IMR-90 (cell line): ENCODE measurements around the gene KLHL29. TPM values are rescaled to one million over a fixed set of nuclear protein-coding genes. Genes with fewer than 3 reads are reported as not detected.

ENCODE experiments used
- ATAC-seq: fragments of 200-7000 bp; cut with Tn5 transposase; 2 replicates; pipeline ENCODE4 v1.9.1; 2020; ENCODE audit warnings: low read depth, mild to moderate bottlenecking, moderate library complexity
- BruUV-seq: library from RNA; stranded (reverse); fragments of 400-500 nt; replicated peaks from 2 replicates; lab custom pipeline; 2021; lab: Mats Ljungman, UMichigan
- CTCF ChIA-PET: fragments of 300-600 bp; formaldehyde crosslinking; extraction: SDS; loops from one replicate; lab custom pipeline; 2021; ENCODE audit warnings: antibody characterized with exemption; lab: Yijun Ruan, JAX
- POLR2A ChIA-PET: fragments of 300-600 bp; sonication (Branson Sonifier 250); formaldehyde crosslinking; loops from one replicate; lab custom pipeline; 2022; ENCODE audit warnings: antibody characterized with exemption; ENCODE audit not compliant: unreplicated experiment; lab: Charles Lee
- DNase-seq: peaks from one replicate; pipeline ENCODE4 v3.0.0; 2013
- H2AFZ ChIP-seq: replicated peaks from 2 replicates; pipeline ENCODE3; 2013; ENCODE audit warnings: low read length, mild to moderate bottlenecking; ENCODE audit not compliant: poor library complexity
- H2AK5ac ChIP-seq: 2 replicates; pipeline ENCODE4 v1.6.1; 2013; ENCODE audit warnings: low read depth, low read length, inconsistent platforms
- H2AK9ac ChIP-seq: replicated peaks from 2 replicates; pipeline ENCODE3; 2013; ENCODE audit warnings: mild to moderate bottlenecking, low read depth, low read length, moderate library complexity; ENCODE audit not compliant: poor library complexity
- H2BK120ac ChIP-seq: 2 replicates; pipeline ENCODE4 v1.6.1; 2013; ENCODE audit warnings: low read depth, low read length, inconsistent platforms
- H2BK15ac ChIP-seq: 3 replicates; pipeline ENCODE4 v1.6.1; 2013; ENCODE audit warnings: low read depth, low read length, inconsistent platforms
- H2BK20ac ChIP-seq: 2 replicates; pipeline ENCODE4 v1.6.1; 2013; ENCODE audit warnings: low read depth, mild to moderate bottlenecking, inconsistent platforms, low read length, moderate library complexity
- H2BK5ac ChIP-seq: 2 replicates; pipeline ENCODE4 v1.6.1; 2013; ENCODE audit warnings: mild to moderate bottlenecking, low read depth, low read length, inconsistent platforms; ENCODE audit not compliant: poor library complexity, severe bottlenecking
- H3K14ac ChIP-seq: replicated peaks from 2 replicates; pipeline ENCODE4 v1.6.1; 2013; ENCODE audit warnings: low read depth, low read length, inconsistent platforms
- H3K18ac ChIP-seq: 2 replicates; pipeline ENCODE4 v1.6.1; 2013; ENCODE audit warnings: low read depth, low read length, control low read depth
- H3K23ac ChIP-seq: 2 replicates; pipeline ENCODE4 v1.6.1; 2013; ENCODE audit warnings: low read depth, low read length, inconsistent platforms
- H3K27ac ChIP-seq: 2 replicates; pipeline ENCODE4 v1.5.1; 2013; ENCODE audit warnings: mild to moderate bottlenecking, control low read depth, low read length; ENCODE audit not compliant: insufficient read depth
- H3K27me3 ChIP-seq: 2 replicates; pipeline ENCODE4 v1.6.1; 2013; ENCODE audit warnings: low read length; ENCODE audit not compliant: control insufficient read depth, insufficient read depth
- H3K36me3 ChIP-seq: 2 replicates; pipeline ENCODE4 v1.6.1; 2013; ENCODE audit warnings: low read length, mixed read lengths; ENCODE audit not compliant: control insufficient read depth, insufficient read depth
- H3K4ac ChIP-seq: 2 replicates; pipeline ENCODE4 v1.6.1; 2013; ENCODE audit warnings: low read depth, low read length, inconsistent platforms
- H3K4me1 ChIP-seq: 2 replicates; pipeline ENCODE4 v1.6.1; 2013; ENCODE audit warnings: low read length, mixed read lengths; ENCODE audit not compliant: control insufficient read depth, insufficient read depth
- H3K4me2 ChIP-seq: 2 replicates; pipeline ENCODE4 v1.6.1; 2013; ENCODE audit warnings: low read depth, mild to moderate bottlenecking, control low read depth, low read length, moderate library complexity
- H3K4me3 ChIP-seq: 2 replicates; pipeline ENCODE4 v1.5.1; 2013; ENCODE audit warnings: low read depth, mild to moderate bottlenecking, control low read depth, low read length, moderate library complexity; ENCODE audit not compliant: insufficient read depth
- H3K56ac ChIP-seq: 2 replicates; pipeline ENCODE4 v1.6.1; 2013; ENCODE audit warnings: low read length, inconsistent platforms; ENCODE audit not compliant: insufficient read depth; ENCODE audit errors: extremely low read depth
- H3K79me1 ChIP-seq, 2 experiments: 2 replicates each; pipeline ENCODE4 v1.6.1; 2013; ENCODE audit warnings: low read length in 2 of 2, inconsistent platforms in 1 of 2, low read depth in 1 of 2
- H3K9ac ChIP-seq: 2 replicates; pipeline ENCODE4 v1.6.1; 2013; ENCODE audit warnings: low read depth, low read length, control low read depth
- H3K9me1 ChIP-seq: 2 replicates; pipeline ENCODE4 v1.6.1; 2013; ENCODE audit warnings: low read length, inconsistent platforms; ENCODE audit not compliant: insufficient read depth
- H3K9me3 ChIP-seq: 2 replicates; pipeline ENCODE4 v1.6.1; 2013; ENCODE audit warnings: low read length; ENCODE audit not compliant: control insufficient read depth, insufficient read depth
- H4K20me1 ChIP-seq: 2 replicates; pipeline ENCODE4 v1.6.1; 2013; ENCODE audit warnings: low read length, inconsistent platforms; ENCODE audit not compliant: insufficient read depth
- H4K5ac ChIP-seq: 2 replicates; pipeline ENCODE4 v1.6.1; 2013; ENCODE audit warnings: mild to moderate bottlenecking, low read depth, low read length, control low read depth
- H4K8ac ChIP-seq, 2 experiments: 2 replicates each; pipeline ENCODE4 v1.6.1; 2013; ENCODE audit warnings: low read depth in 2 of 2, low read length in 2 of 2, control low read depth in 1 of 2, inconsistent platforms in 1 of 2
- H4K91ac ChIP-seq: 2 replicates; pipeline ENCODE4 v1.6.1; 2013; ENCODE audit warnings: low read depth, low read length, inconsistent platforms; ENCODE audit not compliant: insufficient read depth
- BHLHE40 ChIP-seq: fragments of 150-350 bp; IDR thresholded peaks from 2 replicates; pipeline ENCODE4 v1.6.1; 2016; ENCODE audit warnings: mild to moderate bottlenecking, low read depth, low read length
- CEBPB ChIP-seq: IDR thresholded peaks from 2 replicates; pipeline ENCODE4 v1.6.1; 2012; ENCODE audit warnings: low read depth, low read length, improper control_type of control experiment
- CHD1 ChIP-seq: IDR thresholded peaks from 2 replicates; pipeline ENCODE4 v1.6.1; 2012; ENCODE audit warnings: low read depth, low read length, improper control_type of control experiment
- CTCF ChIP-seq: conservative IDR thresholded peaks from 2 replicates; pipeline ENCODE4 v1.5.1; 2012; ENCODE audit warnings: mild to moderate bottlenecking, low read depth, low read length, improper control_type of control experiment
- ELK1 ChIP-seq: fragments of 150-350 bp; IDR thresholded peaks from 2 replicates; pipeline ENCODE4 v1.6.1; 2016; ENCODE audit warnings: low read depth, mild to moderate bottlenecking, low read length, moderate library complexity, borderline replicate concordance
- FOS ChIP-seq: fragments of 150-350 bp; IDR thresholded peaks from 2 replicates; pipeline ENCODE4 v1.6.1; 2016; ENCODE audit warnings: low read depth, low read length
- MAFK ChIP-seq: IDR thresholded peaks from 2 replicates; pipeline ENCODE4 v1.6.1; 2012; ENCODE audit warnings: low read depth, low read length, improper control_type of control experiment
- MAZ ChIP-seq: IDR thresholded peaks from 2 replicates; pipeline ENCODE4 v1.6.1; 2012; ENCODE audit warnings: low read depth, mild to moderate bottlenecking, low read length, improper control_type of control experiment, moderate library complexity, borderline replicate concordance
- MXI1 ChIP-seq: IDR thresholded peaks from 2 replicates; pipeline ENCODE4 v1.6.1; 2012; ENCODE audit warnings: low read depth, mild to moderate bottlenecking, low read length, moderate library complexity, borderline replicate concordance
- POLR2A ChIP-seq: IDR thresholded peaks from 2 replicates; pipeline ENCODE4 v1.6.1; 2012; ENCODE audit warnings: mild to moderate bottlenecking, low read depth, low read length
- RAD21 ChIP-seq: IDR thresholded peaks from 2 replicates; pipeline ENCODE4 v1.6.1; 2012; ENCODE audit warnings: low read length, improper control_type of control experiment
- RCOR1 ChIP-seq: IDR thresholded peaks from 2 replicates; pipeline ENCODE4 v1.6.1; 2012; ENCODE audit warnings: mild to moderate bottlenecking, low read length, improper control_type of control experiment; ENCODE audit not compliant: insufficient replicate concordance
- RFX5 ChIP-seq: IDR thresholded peaks from 2 replicates; pipeline ENCODE4 v1.8.0; 2012; ENCODE audit warnings: low read depth, mild to moderate bottlenecking, low read length, moderate library complexity
- SMC3 ChIP-seq: fragments of 150-350 bp; IDR thresholded peaks from 2 replicates; pipeline ENCODE4 v1.6.1; 2016; ENCODE audit warnings: low read depth, mild to moderate bottlenecking, antibody characterized with exemption, low read length, moderate library complexity
- USF2 ChIP-seq: fragments of 150-350 bp; IDR thresholded peaks from 2 replicates; pipeline ENCODE4 v1.6.1; 2017; ENCODE audit warnings: mild to moderate bottlenecking, antibody characterized with exemption, low read length, low read depth
- WGBS, 2 experiments: methylation state at CpG; one replicate each; pipeline versions ENCODE4 v1.1.5 to v1.1.7; 2013; ENCODE audit warnings: missing lambda C conversion rate in 2 of 2; ENCODE audit not compliant: insufficient read length in 1 of 2; ENCODE audit errors: extremely low coverage in 2 of 2; 5-methylcytosine and 5-hydroxymethylcytosine counted together
- dilution Hi-C: fragments of 300-500 bp; cut with HindIII; formaldehyde crosslinking; loops from one replicate; pipeline ENCODE4 v1.14.3; 2018; ENCODE audit warnings: low sequenced_read_pairs; ENCODE audit not compliant: unreplicated experiment
- in situ Hi-C: fragments of 300-500 bp; cut with MboI; formaldehyde crosslinking; loops from 3 replicates; pipeline ENCODE4 v1.14.3; 2019; ENCODE audit warnings: low sequenced_read_pairs, inconsistent platforms, mixed read lengths
- intact Hi-C: fragments of 100-400 bp; cut with micrococcal nuclease; formaldehyde crosslinking; loops from 2 replicates; pipeline ENCODE4 v1.10.0; 2022
- polyA plus RNA-seq, 3 experiments: library from polyadenylated mRNA; depleted of rRNA; stranded (reverse); fragments of >200 nt; gene quantifications; 2 replicates each; pipeline ENCODE4 v1.2.3, GENCODE V29; 2012; ENCODE audit warnings: low replicate concordance in 1 of 3
- total RNA-seq: library from RNA; depleted of rRNA; stranded (reverse); fragments of >200 nt; gene quantifications from 2 replicates; pipeline ENCODE4 v1.2.3, GENCODE V29; 2012

Gene KLHL29
- total and polyA plus RNA-seq, 2 of the 4 experiments (the other 2 are of a cell fraction), result 2.0 to 8.0 TPM

GRCh38 chr2:23520256-23520655 is 135.3 kb downstream of the KLHL29 start:
- ATAC-seq, result no peak
- H3K79me1 ChIP-seq, result peaks cover 0 to 3% of the 10 kb centered on the region in 2 experiments; a peak in 1 of 4 replicates
- H3K23ac ChIP-seq, result no peak overlapping the region
- no peak overlapping the region for H3K14ac ChIP-seq
- H3K18ac ChIP-seq, result no peak overlapping the region
- no peak overlapping the region for H2BK20ac ChIP-seq
- no peak overlapping the region for H3K4ac ChIP-seq
- H3K27ac ChIP-seq, result no peak overlapping the region
- dilution Hi-C loops (no loop called here), in situ Hi-C loops (no loop called here), intact Hi-C loops (no loop called here)
- H3K4me2 ChIP-seq, result no peak overlapping the region
- H3K56ac ChIP-seq, result no peak overlapping the region
- peak overlapping the region; percentile 49 for H2AK9ac ChIP-seq
- no CpG with 5 or more reads among the region's 5 CpGs for WGBS, 2 experiments
- no peak overlapping the region for H2BK120ac ChIP-seq
- H3K9me3 ChIP-seq, result no peaks in the 10 kb centered on the region
- no peak overlapping the region for H2AFZ ChIP-seq
- ChIA-PET POLR2A (no interaction called here), CTCF (interaction anchor here (0.6 kb wide), 1 partner anchor 1722 kb away, joined by 3 read pairs; no protein-coding TSS in a partner anchor)
- no peak overlapping the region for H4K91ac ChIP-seq
- no peak overlapping the region for H3K9ac ChIP-seq
- no peak overlapping the region for H3K4me3 ChIP-seq
- H3K36me3 ChIP-seq, result no peaks in the 10 kb centered on the region
- peaks cover 16% of the 10 kb centered on the region for H3K4me1 ChIP-seq
- no peaks in the 10 kb centered on the region for H4K20me1 ChIP-seq
- no peak overlapping the region for H2AK5ac ChIP-seq
- TF ChIP-seq CTCF (no peak), USF2 (no peak), SMC3 (no peak), RCOR1 (no peak), FOS (no peak), CEBPB (no peak), POLR2A (no peak), RFX5 (no peak), BHLHE40 (no peak), MAZ (no peak), MAFK (no peak), ELK1 (no peak), RAD21 (no peak), MXI1 (no peak), CHD1 (no peak)
- no peak overlapping the region for H2BK15ac ChIP-seq
- no peak overlapping the region for H4K8ac ChIP-seq
- peaks cover 9% of the 10 kb centered on the region for H3K9me1 ChIP-seq
- H4K5ac ChIP-seq, result no peak overlapping the region
- H2BK5ac ChIP-seq, result no peak overlapping the region
- DNase-seq, result no peak
- no TSS peak for BruUV-seq
- H3K27me3 ChIP-seq, result no peaks in the 10 kb centered on the region
